SK-N-SH (cell line): ENCODE measurements around the gene RPL11. TPM values are rescaled to one million over a fixed set of nuclear protein-coding genes. Genes with fewer than 3 reads are reported as not detected.

ENCODE experiments used
- CTCF ChIA-PET: fragments of 300-600, 350-600 bp; formaldehyde crosslinking; extraction: SDS; loops from one replicate; lab custom pipeline; 2021; lab: Yijun Ruan, JAX
- POLR2A ChIA-PET: fragments of 350-600 bp; sonication (Branson Sonifier 250); formaldehyde crosslinking; extraction: SDS; loops from one replicate; lab custom pipeline; 2020; ENCODE audit warnings: antibody characterized with exemption, inconsistent platforms; lab: Yijun Ruan, JAX
- DNase-seq: peaks from one replicate; pipeline ENCODE4 v3.0.0; 2012
- H2AFZ ChIP-seq: fragments of 200-600 bp; sonication (generic); 2 replicates; pipeline ENCODE4 v1.8.1; 2016; ENCODE audit warnings: antibody characterized with exemption, mild to moderate bottlenecking, low read depth
- H3F3A ChIP-seq: fragments of 200-600 bp; sonication (generic); replicated peaks from 2 replicates; pipeline ENCODE3; 2016; ENCODE audit warnings: antibody characterized with exemption, mild to moderate bottlenecking; ENCODE audit not compliant: insufficient read depth
- H3K27ac ChIP-seq, 2 experiments: fragments of 200-500 bp in 1 of 2; fragments of 200-600 bp in 1 of 2; sonication (Bioruptor generic) in 1 of 2; sonication (generic), shearing (Covaris generic) in 1 of 2; 2 replicates each; pipeline versions ENCODE4 v1.5.1 to v1.6.1; 2014 to 2016; ENCODE audit warnings: low read depth in 2 of 2, inconsistent platforms in 1 of 2, low read length in 1 of 2, mild to moderate bottlenecking in 1 of 2, mixed read lengths in 1 of 2
- H3K27me3 ChIP-seq: fragments of 200-600 bp; sonication (generic), shearing (Covaris generic); 2 replicates; pipeline ENCODE4 v1.6.1; 2016; ENCODE audit warnings: mixed run types; ENCODE audit not compliant: insufficient read depth
- H3K36me3 ChIP-seq, 2 experiments: fragments of 200-500 bp in 1 of 2; fragments of 200-600 bp in 1 of 2; sonication (Bioruptor generic) in 1 of 2; sonication (generic) in 1 of 2; replicated peaks in 1 of 2; 2 replicates each; pipeline versions ENCODE3 to v1.5.1; 2014 to 2016; ENCODE audit warnings: low read length in 1 of 2, mild to moderate bottlenecking in 1 of 2; ENCODE audit not compliant: insufficient read depth in 2 of 2, control insufficient read depth in 1 of 2
- H3K4me1 ChIP-seq, 2 experiments: fragments of 200-500 bp in 1 of 2; fragments of 200-600 bp in 1 of 2; sonication (Bioruptor generic) in 1 of 2; sonication (generic), shearing (Covaris generic) in 1 of 2; 2 replicates each; pipeline versions ENCODE4 v1.5.1 to v1.6.1; 2014 to 2016; ENCODE audit warnings: low read depth in 1 of 2, low read length in 1 of 2, mixed run types in 1 of 2; ENCODE audit not compliant: insufficient read depth in 2 of 2, control insufficient read depth in 1 of 2
- H3K4me2 ChIP-seq: fragments of 200-600 bp; sonication (generic), shearing (Covaris generic); 2 replicates; pipeline ENCODE4 v1.6.1; 2017; ENCODE audit warnings: mixed run types
- H3K4me3 ChIP-seq, 2 experiments: fragments of 200-500 bp in 1 of 2; fragments of 200-600 bp in 1 of 2; sonication (Bioruptor generic) in 1 of 2; sonication (generic), shearing (Covaris generic) in 1 of 2; 2 replicates each; pipeline versions ENCODE4 v1.5.1 to v1.8.1; 2014 to 2016; ENCODE audit warnings: low read depth in 2 of 2, inconsistent platforms in 1 of 2, low read length in 1 of 2, mild to moderate bottlenecking in 1 of 2, mixed read lengths in 1 of 2, moderate library complexity in 1 of 2
- H3K79me2 ChIP-seq: fragments of 200-600 bp; sonication (generic); 2 replicates; pipeline ENCODE4 v1.8.1; 2017; ENCODE audit warnings: mild to moderate bottlenecking; ENCODE audit not compliant: insufficient read depth
- H3K9ac ChIP-seq: fragments of 200-600 bp; sonication (generic); 2 replicates; pipeline ENCODE4 v1.6.1; 2017; ENCODE audit warnings: mixed run types
- H3K9me2 ChIP-seq: fragments of 200-600 bp; sonication (generic); 2 replicates; pipeline ENCODE4 v1.6.1; 2017; ENCODE audit warnings: mixed run types
- H3K9me3 ChIP-seq: fragments of 200-600 bp; sonication (generic); 2 replicates; pipeline ENCODE4 v1.6.1; 2017; ENCODE audit warnings: mixed run types, mild to moderate bottlenecking, moderate library complexity
- H4K20me1 ChIP-seq: fragments of 200-600 bp; sonication (generic); 2 replicates; pipeline ENCODE4 v1.6.1; 2017; ENCODE audit warnings: mild to moderate bottlenecking, mixed run types; ENCODE audit not compliant: insufficient read depth
- EZH2phosphoT487 ChIP-seq: fragments of 200-600 bp; sonication (generic); IDR thresholded peaks from 2 replicates; pipeline ENCODE4 v1.6.1; 2017; ENCODE audit warnings: low read depth, mixed run types, mild to moderate bottlenecking, antibody characterized with exemption, moderate library complexity, borderline replicate concordance
- FOSL2 ChIP-seq: IDR thresholded peaks from 2 replicates; pipeline ENCODE4 v1.4.0; 2012; ENCODE audit warnings: low read depth, mild to moderate bottlenecking, moderate library complexity, borderline replicate concordance
- NFIC ChIP-seq: IDR thresholded peaks from 2 replicates; pipeline ENCODE4 v1.4.0; 2012; ENCODE audit warnings: borderline replicate concordance
- NRF1 ChIP-seq: IDR thresholded peaks from 2 replicates; pipeline ENCODE4 v1.6.1; 2012; ENCODE audit warnings: low read depth, mild to moderate bottlenecking, low read length
- RAD21 ChIP-seq: IDR thresholded peaks from 2 replicates; pipeline ENCODE4 v1.6.1; 2012; ENCODE audit warnings: mild to moderate bottlenecking, low read length
- TCF12 ChIP-seq: IDR thresholded peaks from 2 replicates; pipeline ENCODE4 v1.4.0; 2012
- TEAD4 ChIP-seq: IDR thresholded peaks from 2 replicates; pipeline ENCODE4 v1.4.0; 2012; ENCODE audit warnings: mild to moderate bottlenecking, borderline replicate concordance; ENCODE audit not compliant: insufficient read depth
- WGBS: methylation state at CpG from one replicate; pipeline ENCODE4 v1.1.6; 2017; ENCODE audit warnings: low lambda C conversion rate; 5-methylcytosine and 5-hydroxymethylcytosine counted together
- polyA plus RNA-seq, 3 experiments: library from polyadenylated mRNA; depleted of rRNA; stranded (reverse); fragments of >200 nt; gene quantifications; 2 replicates each; pipeline ENCODE4 v1.2.3, GENCODE V29; 2012
- TF ChIP-seq, protein P1 (sequence below): fragments of 150-350 bp; IDR thresholded peaks from 2 replicates; pipeline ENCODE4 v1.6.1; 2017; ENCODE audit warnings: antibody characterized with exemption, low read length, low read depth, borderline replicate concordance
- TF ChIP-seq, protein P2 (sequence below): IDR thresholded peaks from 2 replicates; pipeline ENCODE4 v1.6.1; 2012; ENCODE audit warnings: mild to moderate bottlenecking, low read depth, low read length, moderate library complexity

RPL11 gene
- polyA plus RNA-seq, 1 of the 3 experiments (the other 2 are of a cell fraction) = 2,255 TPM

DNA sequence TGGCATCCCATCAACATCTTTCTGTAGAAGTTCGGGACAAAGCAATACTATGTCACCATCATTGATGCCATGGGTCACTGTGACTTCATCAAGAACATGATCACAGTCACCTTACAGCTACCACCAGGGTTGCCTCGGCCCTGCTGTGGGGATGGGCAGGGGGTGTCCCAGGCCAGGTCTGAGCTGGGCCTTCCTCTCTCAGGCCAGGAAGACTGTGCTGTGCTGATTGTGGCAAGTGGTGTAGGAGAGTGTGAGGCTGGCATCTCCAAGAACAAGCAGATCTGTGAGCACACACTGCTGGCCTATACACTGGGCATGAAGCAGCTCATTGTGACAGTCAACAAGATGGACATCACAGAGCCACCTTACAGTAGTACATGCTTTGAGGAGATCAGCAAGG is 20.9 kb upstream of the RPL11 start:
- ChIA-PET CTCF (interaction anchor here (1.3 to 3.4 kb wide), 7 partner anchors 8 to 126 kb away, joined by 3 to 15 read pairs (median 8); partner anchors contain the start of gene RPL11), POLR2A (no interaction called here)
- Histone ChIP-seq H3K9ac (no peak overlapping the region), H4K20me1 (no peaks in the 10 kb centered on the region), H3K4me3 (no peak overlapping the region), H3K9me2 (no peaks in the 10 kb centered on the region), H2AFZ (no peak overlapping the region), H3K4me2 (no peak overlapping the region), H3K79me2 (no peaks in the 10 kb centered on the region), H3K36me3 (no peaks in the 10 kb centered on the region), H3K9me3 (no peaks in the 10 kb centered on the region), H3K27me3 (no peaks in the 10 kb centered on the region; the same call in 1 of the 2 replicates), H3K4me1 (no peaks in the 10 kb centered on the region), H3K27ac (no peak overlapping the region), H3F3A (no peaks in the 10 kb centered on the region)
- 55% methylated on average over 2 of the region's 2 CpGs for WGBS
- no peak for TF ChIP-seq EZH2phosphoT487
- no peak for TF ChIP-seq NRF1
- TF ChIP-seq, protein P1, sequence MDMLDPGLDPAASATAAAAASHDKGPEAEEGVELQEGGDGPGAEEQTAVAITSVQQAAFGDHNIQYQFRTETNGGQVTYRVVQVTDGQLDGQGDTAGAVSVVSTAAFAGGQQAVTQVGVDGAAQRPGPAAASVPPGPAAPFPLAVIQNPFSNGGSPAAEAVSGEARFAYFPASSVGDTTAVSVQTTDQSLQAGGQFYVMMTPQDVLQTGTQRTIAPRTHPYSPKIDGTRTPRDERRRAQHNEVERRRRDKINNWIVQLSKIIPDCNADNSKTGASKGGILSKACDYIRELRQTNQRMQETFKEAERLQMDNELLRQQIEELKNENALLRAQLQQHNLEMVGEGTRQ = no peak
- TF ChIP-seq TEAD4 = no peak
- TF ChIP-seq RAD21 = no peak
- no peak for DNase-seq

DNA sequence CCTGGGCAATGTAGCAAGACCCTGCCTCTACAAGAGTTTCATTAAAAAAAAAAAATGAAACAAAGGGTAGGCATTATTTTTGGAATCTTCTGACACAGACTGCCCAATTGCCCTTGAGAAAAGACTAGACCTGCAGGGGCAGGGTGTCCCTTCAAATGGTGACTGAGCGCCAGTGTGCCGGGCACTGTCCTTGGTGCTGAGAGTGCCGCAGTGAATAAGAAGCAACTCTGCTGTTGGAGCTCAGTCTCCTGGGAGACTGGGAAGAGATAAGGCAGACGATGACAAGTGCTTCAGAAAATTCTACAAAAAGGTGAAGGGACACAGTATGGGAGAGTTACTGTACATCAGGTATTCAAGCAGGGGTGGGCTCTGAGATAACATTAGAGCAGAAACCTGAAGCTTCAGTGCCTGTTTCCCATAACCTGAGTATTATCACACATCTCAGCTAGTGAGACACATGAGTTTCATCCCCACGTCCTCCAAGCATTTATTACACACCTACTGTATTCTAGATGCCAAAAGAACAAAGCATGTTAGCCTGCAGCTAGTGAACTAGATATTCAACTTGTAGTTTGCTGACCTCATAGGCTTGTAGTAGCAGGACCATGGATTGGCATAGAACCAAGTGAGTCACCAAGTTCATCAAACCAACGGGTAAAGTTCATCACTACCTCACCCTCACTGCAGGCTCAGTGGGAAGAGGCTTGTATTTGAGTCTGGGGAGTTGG is 18.4 kb upstream of the RPL11 start:
- no peaks in the 10 kb centered on the region for H3K79me2 ChIP-seq
- no peaks in the 10 kb centered on the region; the same call in none of the 2 replicates for H3K27me3 ChIP-seq
- H4K20me1 ChIP-seq = no peaks in the 10 kb centered on the region
- TF ChIP-seq TCF12 (no peak), FOSL2 (no peak), NFIC (peak; percentile 30)
- TF ChIP-seq, protein P2, sequence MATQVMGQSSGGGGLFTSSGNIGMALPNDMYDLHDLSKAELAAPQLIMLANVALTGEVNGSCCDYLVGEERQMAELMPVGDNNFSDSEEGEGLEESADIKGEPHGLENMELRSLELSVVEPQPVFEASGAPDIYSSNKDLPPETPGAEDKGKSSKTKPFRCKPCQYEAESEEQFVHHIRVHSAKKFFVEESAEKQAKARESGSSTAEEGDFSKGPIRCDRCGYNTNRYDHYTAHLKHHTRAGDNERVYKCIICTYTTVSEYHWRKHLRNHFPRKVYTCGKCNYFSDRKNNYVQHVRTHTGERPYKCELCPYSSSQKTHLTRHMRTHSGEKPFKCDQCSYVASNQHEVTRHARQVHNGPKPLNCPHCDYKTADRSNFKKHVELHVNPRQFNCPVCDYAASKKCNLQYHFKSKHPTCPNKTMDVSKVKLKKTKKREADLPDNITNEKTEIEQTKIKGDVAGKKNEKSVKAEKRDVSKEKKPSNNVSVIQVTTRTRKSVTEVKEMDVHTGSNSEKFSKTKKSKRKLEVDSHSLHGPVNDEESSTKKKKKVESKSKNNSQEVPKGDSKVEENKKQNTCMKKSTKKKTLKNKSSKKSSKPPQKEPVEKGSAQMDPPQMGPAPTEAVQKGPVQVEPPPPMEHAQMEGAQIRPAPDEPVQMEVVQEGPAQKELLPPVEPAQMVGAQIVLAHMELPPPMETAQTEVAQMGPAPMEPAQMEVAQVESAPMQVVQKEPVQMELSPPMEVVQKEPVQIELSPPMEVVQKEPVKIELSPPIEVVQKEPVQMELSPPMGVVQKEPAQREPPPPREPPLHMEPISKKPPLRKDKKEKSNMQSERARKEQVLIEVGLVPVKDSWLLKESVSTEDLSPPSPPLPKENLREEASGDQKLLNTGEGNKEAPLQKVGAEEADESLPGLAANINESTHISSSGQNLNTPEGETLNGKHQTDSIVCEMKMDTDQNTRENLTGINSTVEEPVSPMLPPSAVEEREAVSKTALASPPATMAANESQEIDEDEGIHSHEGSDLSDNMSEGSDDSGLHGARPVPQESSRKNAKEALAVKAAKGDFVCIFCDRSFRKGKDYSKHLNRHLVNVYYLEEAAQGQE = peak; percentile 98
- H3K27ac ChIP-seq = no peak overlapping the region
- H3K4me1 ChIP-seq = no peaks in the 10 kb centered on the region
- no peak for DNase-seq
- H3K36me3 ChIP-seq = no peaks in the 10 kb centered on the region
- ChIA-PET POLR2A (no interaction called here), CTCF (interaction anchor here (0.8 to 1.9 kb wide), 3 partner anchors 8 to 129 kb away, joined by 3 to 5 read pairs (median 5); no protein-coding TSS in a partner anchor)
- no peak overlapping the region for H2AFZ ChIP-seq
- H3F3A ChIP-seq = no peaks in the 10 kb centered on the region
- 51% methylated on average over 6 of the region's 6 CpGs for WGBS
- no peak overlapping the region for H3K9ac ChIP-seq
- H3K9me2 ChIP-seq = no peaks in the 10 kb centered on the region
- H3K9me3 ChIP-seq = no peaks in the 10 kb centered on the region
- H3K4me2 ChIP-seq = no peak overlapping the region
- no peak overlapping the region for H3K4me3 ChIP-seq
